Liver (tissue), 3 donors: ENCODE results near the gene ZNF254.

Source experiments
- CTCF ChIP-seq: fragments of 150-350 bp; IDR thresholded peaks from 2 replicates; pipeline ENCODE4 v1.5.1; 2017; ENCODE audit warnings: improper control_type of control experiment, low read depth, low read length; ENCODE audit not compliant: missing input control
- JUND ChIP-seq, 2 donors: IDR thresholded peaks; 2 replicates each; pipeline ENCODE4 v1.6.1; 2016; ENCODE audit warnings: antibody characterized with exemption in 2 of 2
- MAX ChIP-seq: IDR thresholded peaks from 2 replicates; pipeline ENCODE4 v1.6.1; 2016; ENCODE audit warnings: antibody characterized with exemption
- RXRA ChIP-seq, 2 donors: IDR thresholded peaks; 2 replicates each; pipeline ENCODE4 v1.6.1; 2017 to 2018; ENCODE audit warnings: antibody characterized with exemption in 2 of 2, mild to moderate bottlenecking in 1 of 2
- SP1 ChIP-seq: IDR thresholded peaks from 2 replicates; pipeline ENCODE4 v1.6.1; 2018; ENCODE audit warnings: antibody characterized with exemption, mild to moderate bottlenecking
- TAF1 ChIP-seq: conservative IDR thresholded peaks from 2 replicates; pipeline ENCODE4 v1.6.1; 2016; ENCODE audit warnings: antibody characterized with exemption, mild to moderate bottlenecking
- YY1 ChIP-seq: IDR thresholded peaks from 2 replicates; pipeline ENCODE4 v1.6.1; 2016; ENCODE audit warnings: antibody characterized with exemption, mild to moderate bottlenecking
- TF ChIP-seq, protein P1 (sequence below): IDR thresholded peaks from 2 replicates; pipeline ENCODE4 v1.6.1; 2016; ENCODE audit warnings: antibody characterized with exemption, mild to moderate bottlenecking
- donor health status: healthy.
- donor health status: healthy.

GRCh38 chr19:24086974-24087595, at the start of gene ZNF254:
- no peak for TF ChIP-seq JUND (IDR thresholded peaks at IDR 0.05)
- TF ChIP-seq CTCF, result no peak
- TF ChIP-seq, protein P1, sequence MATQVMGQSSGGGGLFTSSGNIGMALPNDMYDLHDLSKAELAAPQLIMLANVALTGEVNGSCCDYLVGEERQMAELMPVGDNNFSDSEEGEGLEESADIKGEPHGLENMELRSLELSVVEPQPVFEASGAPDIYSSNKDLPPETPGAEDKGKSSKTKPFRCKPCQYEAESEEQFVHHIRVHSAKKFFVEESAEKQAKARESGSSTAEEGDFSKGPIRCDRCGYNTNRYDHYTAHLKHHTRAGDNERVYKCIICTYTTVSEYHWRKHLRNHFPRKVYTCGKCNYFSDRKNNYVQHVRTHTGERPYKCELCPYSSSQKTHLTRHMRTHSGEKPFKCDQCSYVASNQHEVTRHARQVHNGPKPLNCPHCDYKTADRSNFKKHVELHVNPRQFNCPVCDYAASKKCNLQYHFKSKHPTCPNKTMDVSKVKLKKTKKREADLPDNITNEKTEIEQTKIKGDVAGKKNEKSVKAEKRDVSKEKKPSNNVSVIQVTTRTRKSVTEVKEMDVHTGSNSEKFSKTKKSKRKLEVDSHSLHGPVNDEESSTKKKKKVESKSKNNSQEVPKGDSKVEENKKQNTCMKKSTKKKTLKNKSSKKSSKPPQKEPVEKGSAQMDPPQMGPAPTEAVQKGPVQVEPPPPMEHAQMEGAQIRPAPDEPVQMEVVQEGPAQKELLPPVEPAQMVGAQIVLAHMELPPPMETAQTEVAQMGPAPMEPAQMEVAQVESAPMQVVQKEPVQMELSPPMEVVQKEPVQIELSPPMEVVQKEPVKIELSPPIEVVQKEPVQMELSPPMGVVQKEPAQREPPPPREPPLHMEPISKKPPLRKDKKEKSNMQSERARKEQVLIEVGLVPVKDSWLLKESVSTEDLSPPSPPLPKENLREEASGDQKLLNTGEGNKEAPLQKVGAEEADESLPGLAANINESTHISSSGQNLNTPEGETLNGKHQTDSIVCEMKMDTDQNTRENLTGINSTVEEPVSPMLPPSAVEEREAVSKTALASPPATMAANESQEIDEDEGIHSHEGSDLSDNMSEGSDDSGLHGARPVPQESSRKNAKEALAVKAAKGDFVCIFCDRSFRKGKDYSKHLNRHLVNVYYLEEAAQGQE, result peak; percentile 15
- peak; percentile 69 for TF ChIP-seq YY1
- no peak for TF ChIP-seq RXRA (IDR thresholded peaks at IDR 0.05)
- no peak for TF ChIP-seq MAX
- peak; percentile 40 for TF ChIP-seq SP1
- peak; percentile 84 for TF ChIP-seq TAF1
